Activated CD4-positive, alpha-beta T cell treated with anti-CD3 and anti-CD28 coated beads, Interleukin-2, amount 50 U/mL, for 16 hours (primary cell): ENCODE measurements around the gene SNX9.
"Not testable (repeated sequence)": the region's sequence is repeated elsewhere in the genome, so short reads cannot be mapped to it uniquely, and the experiment has no call there.

Source experiments
- DNase-seq: peaks from one replicate; pipeline ENCODE4 v3.0.0-alpha.2; 2020

Gene SNX9

DNA sequence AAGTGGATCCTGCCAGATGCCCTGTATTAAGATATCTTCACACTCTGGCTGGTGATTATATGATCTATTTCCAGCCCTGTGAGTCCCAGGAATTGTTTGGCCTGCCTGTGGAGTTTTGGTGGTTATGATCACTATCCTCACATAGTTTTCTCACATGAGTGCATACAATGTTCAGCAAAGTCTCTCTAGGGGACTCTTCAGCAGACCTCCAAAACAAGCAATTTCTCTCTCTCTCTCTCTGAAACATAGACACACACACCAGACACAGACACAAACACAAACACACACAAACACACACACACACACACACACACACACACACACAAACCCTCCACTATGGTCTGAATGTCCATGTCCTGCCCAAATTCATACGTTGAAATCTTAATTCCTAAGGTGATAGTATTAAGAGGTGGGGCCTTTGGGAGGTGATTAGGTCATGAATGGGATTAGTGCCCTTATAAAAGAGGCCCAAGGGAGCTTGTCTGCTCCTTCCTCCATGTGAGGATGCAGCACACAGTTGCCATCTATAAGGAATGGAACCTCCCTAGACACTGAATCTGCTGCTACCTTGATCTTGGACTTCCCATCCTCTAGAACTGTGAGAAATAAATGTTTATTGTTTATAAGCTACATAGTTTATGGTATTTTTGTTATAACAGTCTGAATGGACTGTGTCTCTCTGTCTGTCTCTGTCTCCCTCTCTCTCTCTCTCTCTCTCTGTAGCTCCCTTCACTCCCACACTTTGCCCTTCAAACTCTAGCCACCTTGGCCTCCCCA lies 136.6 kb downstream of the SNX9 start:
- no peak for DNase-seq

DNA sequence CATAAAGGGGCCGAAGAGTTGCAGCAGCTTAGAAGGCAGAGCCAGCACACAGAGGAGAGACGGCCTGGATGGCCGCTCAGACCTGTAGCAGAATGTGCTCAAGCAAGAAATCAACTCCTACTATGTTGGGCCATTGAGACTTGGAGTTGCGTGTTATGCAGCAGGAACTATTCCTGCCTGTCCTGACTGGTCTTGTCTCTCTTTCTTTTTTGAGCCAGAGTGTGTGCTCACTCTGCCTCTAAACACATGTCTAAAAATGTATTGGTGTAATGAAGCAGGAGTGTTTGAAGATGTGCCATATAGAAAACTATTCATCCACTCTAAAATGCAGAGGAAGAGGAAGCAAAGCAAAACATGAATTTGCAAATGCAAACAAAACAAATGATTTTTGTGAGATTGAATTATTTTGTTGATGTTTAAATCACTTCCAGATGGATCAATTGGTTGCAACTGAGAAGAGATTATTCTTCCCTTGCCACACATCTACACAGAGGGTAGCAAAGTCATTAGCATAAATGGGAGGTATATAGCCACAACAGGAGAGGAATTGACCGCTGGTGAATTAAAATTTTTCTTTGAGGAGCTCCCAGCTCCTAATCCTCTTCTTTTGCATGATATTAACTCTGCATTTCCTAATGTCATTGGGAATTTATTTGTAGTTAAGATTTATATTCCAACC lies 138.2 kb downstream of the SNX9 start:
- no peak for DNase-seq

DNA sequence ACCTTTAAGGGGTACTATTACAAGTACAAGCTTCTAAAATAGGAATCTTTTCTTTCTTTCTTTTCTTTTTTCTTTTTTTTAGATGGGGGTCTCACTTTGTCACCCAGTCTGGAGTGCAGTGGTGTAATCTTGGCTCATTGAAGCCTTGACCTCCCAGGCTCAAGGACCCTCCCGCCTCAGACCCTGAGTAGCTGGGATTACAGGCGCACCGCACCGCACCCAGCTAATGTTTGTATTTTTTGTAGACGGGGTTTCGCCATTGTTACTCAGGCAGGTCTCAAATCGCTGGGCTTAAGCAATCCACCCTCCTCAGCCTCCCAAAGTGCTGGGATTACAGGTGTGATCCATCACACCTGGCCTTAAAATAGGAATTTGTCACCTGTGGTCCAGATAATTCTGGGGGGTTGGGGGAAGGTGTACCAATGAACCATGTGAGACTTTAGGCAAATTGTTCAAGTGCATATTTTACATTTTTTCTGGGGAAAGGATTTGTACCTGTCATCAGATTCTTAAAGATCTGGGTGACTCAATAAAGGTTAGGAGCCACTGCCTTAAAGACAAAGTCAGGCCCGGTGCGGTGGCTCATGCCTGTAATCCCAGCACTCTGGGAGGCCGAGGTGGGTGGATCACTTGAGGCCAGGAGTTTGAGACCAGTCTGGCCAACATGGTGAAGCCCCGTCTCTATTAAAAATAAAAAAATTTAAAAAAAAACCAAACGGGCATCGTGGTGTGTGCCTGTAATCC lies 139.0 kb downstream of the SNX9 start:
- DNase-seq = no peak

DNA sequence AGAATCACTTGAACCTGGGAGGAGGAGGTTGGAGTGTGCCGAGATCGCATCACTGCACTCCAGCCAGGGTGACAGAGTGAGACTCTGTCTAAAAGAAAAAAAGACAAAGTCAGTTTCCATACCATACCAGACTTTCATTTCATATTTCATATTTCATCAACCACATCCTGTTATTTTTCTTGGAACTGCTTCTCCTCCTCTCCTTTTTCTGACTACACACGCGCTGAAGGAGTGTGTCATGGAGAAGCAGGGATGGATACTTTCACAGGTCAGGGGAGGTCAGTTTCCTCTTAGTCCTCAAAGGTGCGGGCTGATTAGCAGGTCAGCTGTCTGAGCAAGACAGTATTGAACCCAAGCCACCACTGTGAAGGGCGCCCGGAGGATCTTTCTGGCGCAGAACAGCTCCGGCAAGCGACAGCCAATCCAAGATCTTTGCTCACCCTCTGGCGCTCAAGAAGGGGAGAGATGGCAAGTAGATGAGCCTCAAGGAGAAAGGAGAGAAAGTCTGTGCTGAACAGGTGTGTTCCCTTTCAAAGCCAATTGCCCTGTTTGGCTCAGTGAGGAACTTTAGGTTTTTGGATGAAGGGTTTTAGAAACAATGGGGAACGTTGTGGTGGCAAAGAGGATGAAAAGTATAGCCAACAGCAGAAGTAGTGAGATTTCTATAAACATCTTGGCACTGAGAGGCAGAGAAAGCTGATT lies 139.7 kb downstream of the SNX9 start:
- DNase-seq = peak; percentile 48

- DNase-seq = no peak
Measured at GRCh38 chr6:157964100-157964499, 141.1 kb downstream of the SNX9 start.

- DNase-seq = no peak
Measured at GRCh38 chr6:157965387-157965786, 142.3 kb downstream of the SNX9 start.

DNA sequence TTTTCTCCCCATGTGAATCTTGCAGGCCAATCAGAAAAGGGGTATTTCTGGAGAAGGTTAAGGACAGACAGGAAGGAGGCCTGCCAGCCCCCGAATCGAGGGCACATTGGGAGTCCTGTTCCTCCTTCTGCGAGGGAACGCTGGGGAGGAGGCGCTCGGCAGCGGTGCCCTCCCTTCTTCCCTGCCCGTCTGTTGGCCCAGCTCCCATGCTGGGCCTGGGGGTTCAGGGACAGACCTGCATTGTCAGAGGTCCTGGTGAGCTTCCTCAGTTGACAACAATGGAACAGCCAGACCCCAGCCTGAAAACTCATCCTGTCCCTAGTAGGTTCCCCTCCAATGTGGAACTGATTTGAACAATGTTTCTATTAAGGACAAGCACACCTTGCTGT lies 143.5 kb downstream of the SNX9 start:
- no peak for DNase-seq

DNA sequence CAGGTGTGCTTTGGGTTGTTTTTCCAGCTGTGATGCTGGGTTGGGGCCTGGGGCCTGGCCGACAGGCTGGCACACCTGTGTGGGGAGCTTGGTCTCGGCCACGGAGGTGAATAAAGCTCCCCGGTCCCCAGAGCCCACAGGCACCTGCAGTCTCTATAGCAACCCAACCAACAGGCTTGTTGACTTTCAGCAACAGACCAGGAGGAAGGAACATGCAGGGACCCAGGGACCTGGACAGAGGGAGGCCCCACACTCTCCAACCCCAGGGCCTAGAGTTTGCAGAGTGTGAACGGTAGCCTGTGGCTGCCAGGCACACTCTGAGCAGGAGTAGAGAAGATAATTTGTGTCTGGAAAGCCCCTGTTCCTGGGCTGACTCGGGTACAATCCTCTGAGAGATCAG lies 144.0 kb downstream of the SNX9 start:
- DNase-seq = no peak

DNA sequence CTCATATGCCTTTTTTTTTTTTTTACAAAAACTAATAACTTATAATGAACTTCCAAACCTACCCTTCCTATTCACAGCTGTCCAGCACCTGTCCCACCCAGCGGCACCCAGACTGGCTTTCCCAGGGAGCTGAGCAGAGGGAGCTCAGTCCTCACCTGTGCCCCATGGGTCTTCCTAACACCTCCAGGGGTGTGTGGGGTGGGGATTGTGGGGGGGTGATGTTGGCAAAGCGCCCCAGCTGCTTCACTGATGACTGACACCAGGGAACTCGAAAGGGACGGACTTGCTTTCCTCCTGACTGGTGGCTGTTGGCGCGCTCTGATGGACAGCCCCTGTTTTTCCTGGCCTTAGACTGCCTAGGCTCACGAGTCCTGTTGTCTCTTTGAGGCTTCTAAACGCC lies 144.4 kb downstream of the SNX9 start:
- no peak for DNase-seq

- DNase-seq = not testable (repeated sequence)
Measured at GRCh38 chr6:157972177-157972576, 149.1 kb downstream of the SNX9 start.

DNA sequence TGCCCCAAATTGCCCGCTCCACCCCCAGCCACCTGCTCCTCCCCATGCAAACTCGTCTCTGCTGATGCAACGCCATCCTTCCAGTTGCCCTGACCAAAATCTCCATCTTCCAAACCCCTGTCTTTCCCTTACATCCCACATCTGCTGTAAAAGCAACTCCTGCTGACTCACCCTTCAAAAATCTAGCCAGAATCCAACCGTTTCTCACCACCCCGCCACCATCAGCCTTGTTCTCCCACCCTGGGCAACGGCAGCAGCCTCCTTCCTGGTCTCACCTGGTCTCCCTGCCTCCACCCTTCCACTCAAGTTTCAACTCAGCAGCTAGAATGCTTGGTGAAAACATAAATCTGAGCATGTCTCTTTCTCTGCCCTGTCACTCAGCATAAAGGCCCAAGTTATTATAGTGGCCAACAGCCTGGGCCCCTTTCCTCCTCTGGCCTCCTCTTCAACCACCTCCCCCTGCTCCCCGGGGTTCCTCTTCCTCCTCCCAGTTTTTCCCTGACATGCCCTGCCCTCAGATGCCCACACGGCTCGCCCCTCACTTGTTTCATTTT lies 151.4 kb downstream of the SNX9 start:
- DNase-seq = no peak

DNA sequence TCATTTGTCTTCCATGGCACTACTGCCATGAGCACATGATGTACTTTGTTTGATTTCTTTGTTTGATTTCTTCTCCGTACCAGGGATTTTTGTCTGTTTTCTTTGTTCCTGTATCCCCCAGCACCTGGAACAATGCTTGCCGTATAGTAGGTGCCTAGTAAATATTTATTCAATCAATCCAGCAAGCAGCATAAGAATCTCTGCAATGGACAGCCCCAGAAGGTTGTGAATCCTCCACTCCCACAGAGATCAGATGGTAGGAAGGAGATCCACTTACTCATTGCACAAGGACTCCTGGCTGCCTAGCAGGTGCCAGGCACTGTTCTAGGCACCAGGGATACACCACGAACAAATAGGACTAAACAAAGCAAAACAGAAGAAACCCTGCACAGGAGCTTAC lies 151.9 kb downstream of the SNX9 start:
- DNase-seq = no peak

GRCh38 chr6:157975456-157975855 lies 152.4 kb downstream of the SNX9 start:
- DNase-seq = no peak

DNA sequence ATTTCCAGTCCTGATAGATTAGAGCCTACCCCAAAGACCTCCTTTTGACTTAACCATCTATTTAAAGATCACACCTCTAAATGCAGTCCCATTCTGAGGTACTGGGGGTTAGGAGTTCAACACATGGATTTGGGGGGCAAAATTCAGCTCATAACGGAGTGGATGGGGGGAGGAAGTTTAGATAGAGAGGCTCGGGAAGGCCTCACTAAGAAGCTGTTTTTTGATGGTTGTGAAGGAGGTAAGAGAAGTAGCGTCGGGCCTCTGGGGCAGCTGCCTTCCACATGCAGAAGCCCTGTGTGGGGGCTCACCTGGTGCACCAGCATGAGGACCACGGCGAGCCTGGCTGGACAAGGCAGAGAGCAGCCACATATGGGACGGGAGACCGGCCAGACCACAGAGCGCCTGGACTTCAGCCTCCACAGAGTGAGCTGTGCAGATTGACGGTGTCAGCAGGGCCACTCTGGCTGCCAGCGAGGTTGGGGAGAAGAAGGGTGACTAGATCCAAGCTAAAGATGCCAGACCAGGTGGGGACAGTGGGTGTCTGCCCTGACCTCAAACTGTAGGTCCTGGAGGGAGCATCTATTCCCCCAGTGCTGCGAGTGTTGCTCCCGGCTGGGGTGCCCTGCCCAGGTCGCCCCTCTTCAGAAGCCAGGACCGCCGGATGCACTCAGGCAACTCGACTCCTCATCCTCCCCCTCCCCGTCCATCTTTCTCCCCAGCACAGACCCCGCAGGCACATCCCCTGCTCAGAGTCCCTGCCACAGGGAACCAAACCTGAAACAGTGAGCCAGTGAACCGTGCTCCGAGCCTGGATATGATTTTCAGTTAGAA lies 153.5 kb downstream of the SNX9 start:
- no peak for DNase-seq

DNA sequence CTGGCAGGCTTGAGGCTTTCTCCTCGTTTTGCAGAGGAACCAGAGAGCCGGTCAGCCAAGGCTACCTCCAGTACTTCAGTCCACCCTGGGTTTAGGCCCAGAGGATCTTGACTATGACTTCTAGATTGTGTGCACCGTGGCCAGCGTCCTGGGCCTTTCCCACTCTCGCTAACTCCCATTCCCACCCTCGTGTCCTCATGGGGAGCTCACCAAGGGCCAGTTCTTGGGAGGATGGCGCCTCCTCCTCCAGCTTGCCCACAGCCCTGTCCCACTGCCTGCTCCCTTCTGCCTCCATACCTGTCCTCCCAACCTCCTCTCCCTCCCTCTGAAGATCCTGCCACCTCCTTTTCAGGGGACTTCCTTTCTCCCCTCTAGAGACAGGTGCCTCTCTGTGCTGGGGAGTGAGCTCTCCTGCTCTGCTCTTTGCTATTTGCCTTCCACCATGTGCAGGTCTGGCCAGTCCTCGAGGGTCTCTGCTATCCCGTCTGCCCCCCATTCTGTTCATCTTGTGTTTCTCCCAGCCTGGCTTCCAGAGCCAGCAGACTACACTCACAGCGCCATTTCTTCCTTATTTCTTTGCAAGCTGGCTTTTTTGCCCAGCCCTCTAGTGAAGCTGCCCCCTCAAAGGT lies 154.2 kb downstream of the SNX9 start:
- DNase-seq = no peak

DNA sequence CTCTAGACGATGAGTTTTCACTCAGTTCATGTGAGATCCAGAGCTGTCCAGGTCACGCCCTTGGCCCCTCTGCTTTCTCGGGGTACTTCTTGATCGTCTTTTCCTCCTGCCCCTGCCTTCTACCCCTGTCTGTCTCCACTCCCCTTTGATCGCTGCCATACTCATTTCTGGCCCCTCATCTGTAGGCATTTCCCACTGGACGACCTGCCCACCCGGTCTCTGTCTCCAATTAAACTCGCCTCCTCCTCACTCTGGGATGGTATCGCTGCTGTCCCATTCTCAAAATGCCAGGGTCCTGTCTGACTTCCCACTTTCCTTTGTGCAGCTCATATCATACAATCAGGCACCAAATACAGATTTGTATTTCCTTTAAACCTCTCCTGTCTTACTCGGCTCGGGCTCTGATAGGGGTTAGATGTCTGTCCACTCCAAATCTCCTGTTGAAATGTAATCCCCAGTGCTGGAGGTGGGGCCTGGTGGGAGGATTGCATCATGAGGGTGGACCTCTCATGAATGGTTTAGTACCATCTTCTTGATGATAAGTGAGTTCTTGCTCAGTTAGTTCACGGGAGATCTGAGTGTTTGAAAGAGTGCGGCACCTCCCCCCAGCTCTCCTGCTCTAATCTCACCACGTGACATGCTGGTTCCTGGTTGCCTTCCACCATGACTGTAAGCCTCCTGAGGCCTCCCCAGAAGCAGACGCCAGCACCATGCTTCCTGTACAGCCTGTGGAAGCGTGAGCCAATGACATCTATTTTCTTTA lies 155.2 kb downstream of the SNX9 start:
- DNase-seq = no peak

GRCh38 chr6:157980288-157981131 lies 157.5 kb downstream of the SNX9 start:
- DNase-seq = no peak

DNA sequence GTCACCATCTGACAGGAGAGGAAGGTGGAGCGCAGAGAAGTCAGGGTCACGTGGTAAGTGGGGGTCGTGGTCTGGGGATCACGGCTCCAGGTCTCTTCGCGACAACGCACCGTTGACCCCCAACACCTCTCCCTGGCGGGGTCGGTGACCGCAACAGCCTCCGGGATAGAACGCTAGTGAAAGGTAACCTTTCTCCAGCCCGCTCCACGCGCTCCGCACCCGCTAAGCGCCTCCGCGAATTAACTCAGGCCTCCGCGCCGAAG lies 158.0 kb downstream of the SNX9 start:
- no peak for DNase-seq

- DNase-seq = peak; percentile 85
Measured at GRCh38 chr6:157981395-157982101, 158.5 kb downstream of the SNX9 start, which contains the start of gene SYNJ2. SYNJ2 (plus strand) TSS chr6:157981863; CDS start chr6:157981962, 99 bp downstream.
